H1 (cell line): Measurements from ENCODE around the gene GPA33.

Experiments used
- BRCA1 ChIP-seq: IDR thresholded peaks from 2 replicates; pipeline ENCODE4 v1.6.1; 2012; ENCODE audit warnings: low read depth, low read length, improper control_type of control experiment
- CTCF ChIP-seq, 3 experiments: IDR thresholded peaks; 1 replicate in 2 of 3; 2 replicates in 1 of 3; pipeline versions ENCODE4 v1.5.1 to v1.6.1; 2011; ENCODE audit warnings: low read length in 3 of 3, mild to moderate bottlenecking in 3 of 3, inconsistent platforms in 2 of 3, low read depth in 1 of 3, moderate library complexity in 1 of 3; ENCODE audit not compliant: insufficient read depth in 1 of 3; ENCODE audit errors: control extremely low read depth in 1 of 3
- GTF2F1 ChIP-seq: IDR thresholded peaks from 2 replicates; pipeline ENCODE4 v1.6.1; 2012; ENCODE audit warnings: low read depth, low read length, improper control_type of control experiment, borderline replicate concordance
- POLR2A ChIP-seq, 2 experiments: IDR thresholded peaks; 1 replicate in 1 of 2; 2 replicates in 1 of 2; pipeline ENCODE4 v1.6.1; 2011; ENCODE audit warnings: low read depth in 2 of 2, low read length in 2 of 2, mild to moderate bottlenecking in 2 of 2; ENCODE audit errors: control extremely low read depth in 1 of 2

DNA sequence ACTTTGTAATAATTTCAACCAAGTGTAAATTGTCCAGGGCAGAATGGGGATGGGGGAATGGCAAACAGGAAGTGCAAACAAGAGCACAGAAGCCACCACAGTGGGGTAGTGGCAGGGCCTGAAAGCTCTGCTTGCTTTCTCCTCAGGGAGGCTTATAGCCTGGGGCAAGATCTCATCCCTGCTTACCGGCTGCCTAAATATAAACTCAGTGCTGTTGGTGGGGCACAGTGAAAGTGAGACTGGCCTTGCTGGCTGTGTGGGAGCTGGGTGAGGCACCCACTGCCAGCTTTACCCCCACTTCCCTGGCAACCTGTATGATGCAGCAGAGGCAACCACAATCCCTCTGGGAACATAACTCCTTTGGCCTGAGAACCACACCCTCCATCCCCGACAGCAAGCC is 18.9 kb upstream of the GPA33 start:
- TF ChIP-seq GTF2F1: no peak
- TF ChIP-seq CTCF (IDR thresholded peaks at IDR 0.05; ENCODE audit: control extremely low read depth in 1 of 3, insufficient read depth in 1 of 3, low read depth in 1 of 3, low read length in 3 of 3): no peak
- no peak for TF ChIP-seq POLR2A (IDR thresholded peaks at IDR 0.05; ENCODE audit: control extremely low read depth in 1 of 2, low read depth in 2 of 2, low read length in 2 of 2)
- no peak for TF ChIP-seq BRCA1
